ENCODE results near the gene AQR.

GRCh38 chr15:34879107-34879506 lies 90.4 kb downstream of the AQR start:
- TF ChIP-seq NR2C2 (CRISPR knock-in tag; IDR thresholded peaks at IDR 0.05; ENCODE audit: borderline replicate concordance) (no peak), JUND (CRISPR knock-in tag; IDR thresholded peaks at IDR 0.05) (no peak)
